NOMO-1 treated with dmso at 0.1 percent for 144 hours (cell line): Measurements from ENCODE around the gene CHST1.

Experiments used
- DNase-seq: peaks from one replicate; lab custom pipeline; 2025; ENCODE audit not compliant: unreplicated experiment; lab: John Stamatoyannopoulos, UW

The CHST1 gene

GRCh38 chr11:45646275-45646927, 19.0 kb downstream of the CHST1 start:
- no peak for DNase-seq

GRCh38 chr11:45644981-45645889, 20.2 kb downstream of the CHST1 start:
- no peak for DNase-seq

- no peak for DNase-seq
These were observed 21.7 kb downstream of the CHST1 start for GRCh38 chr11:45643598-45644260.

GRCh38 chr11:45641961-45642360, 23.5 kb downstream of the CHST1 start:
- DNase-seq: no peak

GRCh38 chr11:45638051-45638450, 27.4 kb downstream of the CHST1 start:
- DNase-seq: no peak

- DNase-seq: no peak
These were observed 29.5 kb downstream of the CHST1 start for GRCh38 chr11:45635907-45636306.

GRCh38 chr11:45625611-45626010, 39.8 kb downstream of the CHST1 start:
- no peak for DNase-seq

- no peak for DNase-seq
These were observed 41.3 kb downstream of the CHST1 start for GRCh38 chr11:45624095-45624494.

GRCh38 chr11:45622861-45623260, 42.6 kb downstream of the CHST1 start:
- no peak for DNase-seq

GRCh38 chr11:45622283-45622682, 43.1 kb downstream of the CHST1 start:
- DNase-seq: no peak

- no peak for DNase-seq
These were observed 43.8 kb downstream of the CHST1 start for GRCh38 chr11:45621588-45621987.

- no peak for DNase-seq
These were observed 45.2 kb downstream of the CHST1 start for GRCh38 chr11:45620243-45620642.

GRCh38 chr11:45618897-45619296, 46.5 kb downstream of the CHST1 start:
- DNase-seq: no peak

- DNase-seq: no peak
These were observed 47.4 kb downstream of the CHST1 start for GRCh38 chr11:45617871-45618601.

- DNase-seq: no peak
These were observed 48.4 kb downstream of the CHST1 start for GRCh38 chr11:45616802-45617549.

GRCh38 chr11:45615182-45615792, 50.1 kb downstream of the CHST1 start:
- DNase-seq: no peak

- DNase-seq: no peak
These were observed 51.1 kb downstream of the CHST1 start for GRCh38 chr11:45614196-45614828.

GRCh38 chr11:45610627-45611026, 54.8 kb downstream of the CHST1 start:
- DNase-seq: peak; percentile 88

- DNase-seq: no peak
These were observed 55.5 kb downstream of the CHST1 start for GRCh38 chr11:45609902-45610301.

- DNase-seq: no peak
These were observed 56.1 kb downstream of the CHST1 start for GRCh38 chr11:45609337-45609736.
